Activated CD4-positive, alpha-beta T cell treated with anti-CD3 and anti-CD28 coated beads, Interleukin-2, amount 50 U/mL, for 24 hours (primary cell): ENCODE results near the gene ANO1.
A peak's percentile ranks its signal among the peaks of the same experiment; 100 is the strongest.

Source experiments
- DNase-seq, 2 donors: peaks; one replicate each; pipeline ENCODE4 v3.0.0-alpha.2; 2020; ENCODE audit warnings: low read depth in 1 of 2, low spot score in 1 of 2

The ANO1 gene

GRCh38 chr11:70158201-70158600, 80.1 kb downstream of the ANO1 start:
- DNase-seq, result no peak

GRCh38 chr11:70158757-70159389, 80.8 kb downstream of the ANO1 start:
- no peak for DNase-seq

GRCh38 chr11:70159627-70160570, 81.8 kb downstream of the ANO1 start:
- no peak for DNase-seq

DNA sequence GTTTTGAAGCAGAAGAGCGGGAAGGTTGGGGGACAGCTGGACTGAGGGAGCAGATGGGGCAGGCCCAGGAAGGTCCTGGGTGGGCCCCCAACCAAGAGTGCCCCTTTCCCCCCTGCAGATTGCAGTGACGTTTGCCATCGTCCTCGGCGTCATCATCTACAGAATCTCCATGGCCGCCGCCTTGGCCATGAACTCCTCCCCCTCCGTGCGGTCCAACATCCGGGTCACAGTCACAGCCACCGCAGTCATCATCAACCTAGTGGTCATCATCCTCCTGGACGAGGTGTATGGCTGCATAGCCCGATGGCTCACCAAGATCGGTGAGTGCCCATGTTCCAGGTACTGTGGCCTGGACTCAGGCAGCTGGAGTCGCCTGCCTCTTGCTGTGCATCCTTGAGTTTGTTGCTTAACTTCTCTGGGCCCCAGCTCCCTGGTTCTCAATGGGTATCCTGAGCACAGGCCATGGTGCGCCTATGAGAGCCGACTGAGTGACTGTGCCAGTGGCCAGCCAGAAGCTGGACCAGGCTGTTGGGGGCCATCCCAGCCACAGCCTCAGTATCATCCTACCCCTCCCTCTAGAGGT, 83.0 kb downstream of the ANO1 start:
- DNase-seq, result no peak

GRCh38 chr11:70164705-70165104, 86.6 kb downstream of the ANO1 start:
- DNase-seq, result no peak

DNA sequence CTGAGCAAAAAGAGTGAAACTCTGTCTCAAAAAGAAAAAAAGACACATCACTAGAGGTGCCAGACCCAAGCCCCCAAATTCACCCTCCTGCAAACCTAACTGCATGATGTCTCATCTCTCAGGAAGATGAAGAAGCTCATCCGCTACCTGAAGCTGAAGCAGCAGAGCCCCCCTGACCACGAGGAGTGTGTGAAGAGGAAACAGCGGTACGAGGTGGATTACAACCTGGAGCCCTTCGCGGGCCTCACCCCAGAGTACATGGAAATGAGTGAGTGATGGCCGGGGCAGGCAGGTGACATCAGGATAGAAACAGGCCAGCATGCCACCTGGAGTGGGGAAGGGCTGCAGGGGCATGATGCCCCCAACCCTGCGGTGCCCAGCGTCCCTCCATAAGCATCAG, 89.0 kb downstream of the ANO1 start:
- DNase-seq, result no peak

- no peak for DNase-seq
Observed at GRCh38 chr11:70167723-70168404, 89.7 kb downstream of the ANO1 start.

- no peak for DNase-seq
Observed at GRCh38 chr11:70168405-70168754, 90.3 kb downstream of the ANO1 start.

DNA sequence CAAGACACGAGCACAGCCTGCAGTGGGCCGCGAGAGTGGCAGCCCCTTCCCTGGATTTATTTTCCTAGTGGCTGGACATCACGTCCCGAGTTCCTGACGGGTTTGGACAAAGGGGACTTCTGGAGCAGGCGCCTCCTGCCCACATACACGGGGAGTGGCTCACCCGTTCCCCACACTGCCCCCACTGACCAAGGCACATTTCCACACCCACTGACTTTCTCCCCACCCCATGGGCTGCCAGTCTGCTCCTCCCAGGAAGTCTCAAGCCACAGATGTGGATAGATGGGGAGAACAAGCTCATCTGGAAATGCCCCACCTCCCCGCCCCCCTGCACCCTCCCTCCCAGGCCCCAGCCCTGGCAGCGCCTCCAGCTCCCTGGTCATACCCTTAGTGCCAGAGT, 91.0 kb downstream of the ANO1 start:
- no peak for DNase-seq

GRCh38 chr11:70169632-70170031, 91.5 kb downstream of the ANO1 start:
- DNase-seq, result no peak

- no peak for DNase-seq
Observed at GRCh38 chr11:70170596-70171210, 92.6 kb downstream of the ANO1 start.

DNA sequence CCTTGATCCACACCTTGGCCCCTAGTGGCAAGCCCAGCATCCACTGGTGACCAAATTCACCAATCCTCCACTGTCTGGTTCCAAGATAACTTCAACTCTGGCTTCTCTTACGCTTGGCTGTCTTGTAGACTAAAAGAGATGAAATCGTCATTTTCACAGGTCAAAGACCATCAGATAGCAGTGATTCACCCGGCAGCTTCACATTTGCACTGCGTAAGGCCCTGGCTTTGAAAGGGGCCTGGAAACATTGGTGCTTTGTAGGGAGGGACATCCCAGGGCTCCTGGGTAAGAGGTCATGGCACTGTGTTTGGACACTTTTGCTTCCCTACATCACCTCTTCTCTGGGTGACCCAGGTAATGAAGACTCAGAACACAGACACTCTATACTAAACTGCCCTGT, 94.9 kb downstream of the ANO1 start:
- no peak for DNase-seq

DNA sequence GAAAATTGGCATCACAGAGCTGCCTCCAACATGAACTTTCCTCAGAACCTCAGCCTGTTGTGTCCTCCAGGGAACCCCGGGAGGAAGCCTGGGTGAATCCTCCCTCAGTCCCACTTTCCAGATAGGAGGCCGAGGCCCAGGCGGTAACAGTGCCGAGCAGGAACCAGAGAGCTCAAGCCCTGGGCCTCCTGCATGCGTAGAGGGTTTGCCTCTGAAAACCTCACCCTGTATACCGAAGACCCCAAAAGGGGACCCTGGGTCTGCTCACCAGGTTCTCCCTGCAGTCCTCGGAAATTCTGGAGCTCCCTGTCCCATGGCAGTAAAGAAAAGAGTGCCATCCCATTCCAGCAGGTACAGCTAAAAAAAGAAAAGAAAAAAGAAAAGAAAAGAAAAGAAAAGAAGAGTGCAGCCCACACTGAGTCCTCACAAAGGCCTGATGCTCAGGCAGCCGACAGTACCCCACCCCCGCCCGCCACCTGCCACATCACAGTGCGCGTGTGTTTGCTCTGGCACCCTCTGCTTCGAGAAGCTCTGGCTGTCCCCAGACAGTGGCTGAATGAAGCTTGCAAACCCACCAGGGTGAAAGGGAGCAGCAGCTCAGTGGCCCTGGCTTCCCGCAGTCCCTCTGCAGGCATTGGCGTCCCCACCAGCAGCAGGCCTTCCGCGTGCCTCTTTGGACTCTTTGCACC, 96.6 kb downstream of the ANO1 start:
- no peak for DNase-seq

DNA sequence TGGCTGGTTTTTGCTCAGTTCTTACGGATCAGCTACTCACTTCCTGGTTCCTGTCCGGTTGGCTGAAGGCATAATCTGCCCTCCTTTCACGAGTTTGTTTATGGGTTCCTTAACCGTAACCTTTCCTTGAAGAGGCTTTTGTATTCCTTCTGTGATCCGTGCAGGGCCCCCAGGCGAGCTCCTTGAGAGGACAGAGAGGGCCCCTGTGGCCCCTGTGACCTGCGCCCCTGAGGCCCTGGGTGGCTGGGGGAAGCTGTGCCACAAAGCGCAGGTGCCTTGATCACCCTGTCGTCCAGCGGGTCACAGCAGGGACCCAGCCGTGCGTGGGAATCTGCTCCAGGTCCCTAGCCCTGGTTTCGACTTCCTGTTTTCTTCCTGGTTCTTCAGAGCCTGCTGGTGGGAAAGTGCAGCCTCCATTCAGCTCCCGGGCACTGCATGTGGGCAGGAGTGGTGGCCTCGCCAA, 97.2 kb downstream of the ANO1 start:
- DNase-seq, result no peak

- DNase-seq, result peak; percentile 21 to 24
Observed at GRCh38 chr11:70176940-70177689, 99.0 kb downstream of the ANO1 start.

- no peak for DNase-seq
Observed at GRCh38 chr11:70180906-70181305, 102.8 kb downstream of the ANO1 start.

DNA sequence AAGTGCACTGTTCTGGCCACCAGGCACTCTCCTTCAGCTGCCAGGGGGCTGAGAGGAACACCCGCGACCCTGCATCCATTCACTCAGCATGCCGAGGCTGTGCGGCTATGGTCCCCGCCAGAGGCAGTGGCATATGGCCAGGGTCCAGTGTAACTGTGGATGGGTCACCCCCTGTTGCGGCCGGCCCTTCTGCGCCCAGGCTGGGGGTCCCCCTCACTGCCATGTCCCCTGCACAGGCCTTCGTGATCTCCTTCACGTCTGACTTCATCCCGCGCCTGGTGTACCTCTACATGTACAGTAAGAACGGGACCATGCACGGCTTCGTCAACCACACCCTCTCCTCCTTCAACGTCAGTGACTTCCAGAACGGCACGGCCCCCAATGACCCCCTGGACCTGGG, 104.1 kb downstream of the ANO1 start:
- no peak for DNase-seq

DNA sequence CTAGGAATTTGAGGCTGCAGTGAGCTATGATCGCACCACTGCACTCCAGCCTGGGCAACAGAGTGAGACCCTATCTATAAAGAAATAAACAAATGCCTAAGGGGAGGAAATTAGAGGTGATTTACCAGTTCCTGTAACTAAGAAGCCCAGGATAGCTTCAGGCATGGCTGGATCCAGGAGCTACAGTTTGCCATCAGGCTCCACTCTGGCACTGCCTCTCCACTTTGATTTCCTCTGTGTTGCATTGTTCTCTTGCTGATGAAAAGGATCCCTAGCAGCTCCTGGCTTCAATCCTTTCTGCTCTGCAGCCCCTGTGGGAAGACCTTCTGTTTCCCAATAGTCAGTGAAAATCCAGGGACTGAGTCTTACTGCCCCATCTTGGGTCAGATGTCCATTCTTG, 104.9 kb downstream of the ANO1 start:
- DNase-seq, result no peak

- DNase-seq, result no peak
Observed at GRCh38 chr11:70183483-70184176, 105.5 kb downstream of the ANO1 start.
